Fibroblast of skin of left biceps (primary cell): ENCODE data around the gene NANOS1.
A peak's percentile ranks its signal among the peaks of the same experiment; 100 is the strongest.
"Not testable (repeated sequence)": the region's sequence is repeated elsewhere in the genome, so short reads cannot be mapped to it uniquely, and the experiment has no call there.

ENCODE experiments used
- DNase-seq, 2 experiments: peaks; one replicate each; pipeline ENCODE4 v3.0.0-alpha.2; 2013; ENCODE audit warnings: low read depth in 2 of 2

The NANOS1 gene

DNA sequence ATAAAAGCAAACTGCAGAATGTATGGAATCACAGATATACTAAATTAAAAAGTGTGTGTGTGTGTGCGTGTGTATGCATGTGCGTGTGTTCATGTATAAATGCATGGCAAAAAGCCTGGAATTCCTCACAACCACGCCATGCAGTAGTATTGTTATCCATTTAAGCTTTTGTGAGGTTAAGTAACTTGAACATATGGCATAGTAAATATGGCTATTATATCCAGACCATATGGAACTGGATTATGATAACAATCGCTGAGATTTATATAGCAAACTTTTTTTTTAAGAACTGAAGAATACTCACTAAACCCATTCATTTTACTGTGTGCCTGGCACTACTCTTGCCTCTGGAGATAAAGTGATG lies 22.3 kb upstream of the NANOS1 start:
- no peak for DNase-seq

DNA sequence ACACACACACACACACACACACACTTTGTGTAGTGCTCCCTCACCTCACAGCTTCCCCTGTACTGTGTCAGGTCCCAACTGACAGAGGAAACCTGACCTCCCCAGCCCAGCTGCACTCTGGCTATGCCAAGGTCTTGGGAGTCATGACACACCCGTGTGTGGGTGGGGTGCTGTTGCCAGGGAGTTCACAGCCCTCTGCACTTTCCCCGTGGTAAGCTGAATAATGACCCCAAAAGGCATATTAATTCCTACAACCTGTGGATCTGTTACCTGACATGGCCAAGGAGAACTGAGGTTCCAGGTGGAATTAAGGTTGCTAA lies 8.9 kb upstream of the NANOS1 start:
- DNase-seq: no peak

DNA sequence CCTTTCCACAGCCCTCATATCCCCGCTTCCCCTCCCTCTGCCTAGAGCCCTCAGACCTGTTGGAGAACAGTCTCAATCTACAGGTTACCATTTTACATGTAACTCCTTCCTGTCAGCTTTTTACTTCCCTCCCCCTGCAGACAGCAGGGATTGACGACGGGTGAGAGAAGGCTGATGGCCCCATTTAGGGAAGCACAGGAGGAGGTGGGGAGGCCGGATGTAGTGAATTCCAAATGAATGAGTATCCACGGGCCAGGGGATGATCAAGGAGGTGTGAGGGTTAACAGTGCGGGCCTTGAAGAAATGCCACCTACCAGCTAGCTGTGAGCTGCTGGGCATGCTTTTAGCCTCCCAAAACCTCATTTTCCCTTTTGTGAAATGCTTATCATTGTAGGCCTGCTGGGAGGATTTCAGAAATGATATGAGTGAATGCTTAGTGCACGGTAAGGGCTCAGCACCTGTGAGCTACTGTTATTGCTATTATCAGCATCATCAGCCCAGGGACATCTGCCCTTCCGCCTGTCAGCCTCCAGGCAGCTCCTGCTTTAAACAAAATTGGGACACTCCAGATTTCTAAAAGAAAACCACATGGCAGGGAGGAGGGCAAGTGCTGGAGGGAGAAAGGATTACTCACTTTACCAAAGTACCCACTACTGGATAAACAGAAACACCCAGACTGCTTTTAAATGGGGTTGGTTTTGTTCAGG lies 6.5 kb upstream of the NANOS1 start:
- DNase-seq: peak in 1 of 2 experiments; percentile 17

DNA sequence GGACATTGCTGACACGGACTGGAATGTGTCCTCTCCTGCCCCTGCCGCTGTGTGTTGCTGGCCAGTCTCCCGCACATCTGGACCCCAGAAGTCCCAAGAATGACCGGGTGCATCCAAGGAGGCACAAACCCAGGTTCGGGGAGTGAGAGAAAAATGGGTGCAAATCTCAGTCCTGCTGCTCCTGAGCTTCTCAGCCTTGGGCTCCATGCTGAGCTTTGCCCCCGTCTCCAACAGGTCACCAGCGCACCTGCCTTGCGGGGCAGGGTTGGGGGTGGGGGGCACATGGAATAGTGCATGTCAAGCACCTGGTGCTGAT lies 6.0 kb upstream of the NANOS1 start:
- DNase-seq: no peak

DNA sequence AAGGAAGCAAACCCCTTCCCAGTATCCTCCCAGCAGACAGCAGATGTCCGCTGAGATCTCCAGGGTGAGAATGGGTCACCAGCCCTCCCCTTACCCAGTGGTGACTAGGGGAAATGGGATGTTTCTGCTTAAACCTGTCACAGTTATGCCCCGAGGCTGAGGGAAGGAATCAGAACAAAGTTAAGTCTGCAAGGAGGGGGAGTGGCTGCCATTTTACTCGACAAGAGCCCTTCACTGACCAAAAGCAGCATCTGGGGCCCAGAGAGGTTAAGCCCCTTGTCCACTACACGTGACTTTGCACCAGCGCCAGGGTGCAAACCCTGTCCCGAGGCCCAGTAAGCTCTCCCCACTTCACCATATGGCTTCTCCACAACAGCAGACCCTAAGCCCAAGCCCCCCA lies 4.6 kb upstream of the NANOS1 start:
- no peak for DNase-seq

DNA sequence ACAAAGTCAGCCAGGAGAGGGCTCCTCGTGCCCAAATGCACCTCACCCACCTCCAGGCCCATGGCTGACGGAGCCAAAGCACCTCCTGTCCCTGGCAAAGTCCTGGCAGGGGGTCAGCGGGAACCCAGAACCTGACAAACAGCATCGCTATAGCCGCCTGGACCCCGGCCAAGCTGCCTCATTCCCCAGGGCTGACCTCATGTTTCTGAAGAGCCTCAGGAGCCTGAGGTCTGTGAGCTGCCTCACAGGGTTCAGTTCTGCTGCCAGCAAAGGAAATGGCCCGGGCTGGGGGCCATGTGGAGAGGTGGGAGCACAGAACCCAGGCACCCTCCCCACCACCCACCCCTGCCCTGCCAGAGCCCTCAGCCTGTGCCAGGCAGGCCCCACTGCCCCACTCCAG lies 4.2 kb upstream of the NANOS1 start:
- DNase-seq: peak in 1 of 2 experiments; percentile 20

DNA sequence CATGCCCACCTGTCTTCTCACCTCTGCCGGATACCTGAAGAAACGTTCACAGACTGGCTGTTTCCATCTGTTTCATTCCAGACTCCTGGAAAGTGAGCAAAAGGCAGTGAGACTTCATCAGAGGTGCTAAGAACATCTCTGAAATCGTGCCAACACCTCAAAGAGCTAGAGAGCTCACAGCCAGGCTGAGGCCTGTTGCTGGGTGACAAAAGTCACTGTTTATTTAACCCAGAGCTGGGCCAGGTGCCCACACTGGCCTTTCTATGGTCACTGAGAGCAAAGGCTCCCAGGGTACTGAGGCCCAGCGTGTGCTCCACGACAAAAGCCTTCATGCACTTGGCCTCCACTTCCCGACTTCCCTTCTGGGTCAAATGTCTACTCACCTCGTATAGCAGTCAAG lies 3.7 kb upstream of the NANOS1 start:
- DNase-seq: no peak

DNA sequence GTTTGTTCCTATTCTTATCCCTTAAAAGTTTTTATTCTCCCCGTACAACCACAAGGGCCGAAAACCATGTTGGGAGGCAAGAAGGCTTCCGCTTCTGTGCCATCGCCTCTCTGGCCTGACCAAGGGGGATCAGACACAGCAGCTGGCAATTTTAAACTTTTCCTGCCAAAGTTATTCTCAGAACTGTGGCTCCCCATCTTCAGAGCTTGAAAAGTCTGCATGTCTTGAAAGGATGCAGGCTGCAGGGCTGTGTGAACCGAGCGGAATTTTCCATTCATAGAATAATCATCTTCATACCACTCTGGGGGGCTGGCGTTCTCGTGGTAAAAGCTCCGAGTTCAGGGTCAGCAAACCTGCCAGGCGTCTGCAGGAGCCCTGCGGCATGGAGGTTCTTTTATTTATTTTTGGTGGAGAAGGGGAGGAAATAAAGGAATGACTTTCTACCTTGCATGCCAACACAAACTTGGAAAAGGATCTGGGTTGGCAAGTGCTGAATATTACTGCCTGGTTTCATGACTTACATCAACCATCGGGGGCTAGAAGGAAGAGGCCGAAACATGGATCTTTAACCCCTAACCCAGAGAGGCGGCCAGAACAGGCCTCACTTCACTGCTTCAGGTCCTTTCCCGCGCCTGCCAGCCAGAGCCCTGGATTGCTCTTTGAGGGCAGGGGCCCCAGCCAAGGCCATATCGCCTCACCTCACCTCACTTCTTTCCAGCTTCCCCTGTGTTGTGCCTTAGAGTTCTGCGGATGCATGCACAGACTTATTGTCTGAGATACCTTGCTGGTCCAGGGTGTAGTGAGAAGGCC lies 3.0 kb upstream of the NANOS1 start:
- no peak for DNase-seq

DNA sequence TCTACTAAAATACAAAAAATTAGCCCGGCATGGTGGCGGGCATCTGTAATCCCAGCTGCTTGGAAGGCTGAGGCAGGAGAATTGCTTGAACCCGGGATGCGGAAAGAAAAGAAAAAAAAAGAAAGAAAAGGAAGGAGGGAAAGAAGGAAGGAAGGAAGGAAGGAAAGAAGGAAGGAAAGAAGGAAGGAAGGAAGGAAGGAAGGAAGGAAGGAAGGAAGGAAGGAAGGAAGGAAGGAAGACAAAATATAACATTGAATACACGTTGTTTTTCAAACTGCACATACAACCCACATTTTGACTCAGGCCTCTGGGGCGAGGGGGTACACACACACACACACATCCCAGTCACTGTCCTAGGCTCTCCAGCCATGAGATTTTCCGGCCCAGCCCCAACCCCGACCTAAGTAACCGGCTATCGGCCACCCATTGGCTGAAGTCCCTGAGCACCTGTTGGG lies 1.0 kb upstream of the NANOS1 start:
- DNase-seq: not testable (repeated sequence)

DNA sequence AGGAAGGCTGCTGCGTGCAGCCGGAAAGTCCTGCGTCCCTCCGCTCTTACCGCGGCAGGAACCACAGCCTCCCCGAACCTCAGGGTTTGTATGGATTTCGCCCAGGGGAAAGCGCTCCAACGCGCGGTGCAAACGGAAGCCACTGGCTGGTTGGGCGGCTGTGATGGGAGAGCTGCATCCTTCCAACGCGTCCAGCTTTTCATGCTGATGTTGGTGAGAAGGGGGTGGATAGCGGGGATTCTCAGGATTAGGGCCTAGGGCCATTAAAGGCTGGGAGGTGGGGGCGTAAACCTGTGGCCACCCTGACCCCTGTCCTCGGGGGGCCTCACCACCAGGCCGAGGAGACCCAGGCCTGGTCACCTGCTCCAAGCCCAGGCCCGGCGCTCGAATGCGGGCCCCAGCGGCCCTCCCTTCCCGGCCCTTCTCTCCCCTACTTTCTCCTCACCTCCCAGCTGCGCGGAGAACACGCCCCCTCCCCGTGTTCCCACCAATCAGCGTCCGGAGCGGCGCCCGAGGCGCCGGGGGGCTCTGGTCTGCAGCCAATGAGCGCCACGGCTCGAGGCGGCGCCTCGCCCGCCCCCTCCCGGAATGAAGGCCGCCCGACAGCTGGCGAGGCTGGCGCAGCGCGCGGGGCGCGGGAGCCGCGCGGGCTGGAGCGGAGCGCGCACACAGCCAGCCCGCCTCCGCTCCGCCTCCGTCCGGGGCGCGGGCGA lies 458 bp upstream of the NANOS1 start:
- peak; percentile 56 for DNase-seq

DNA sequence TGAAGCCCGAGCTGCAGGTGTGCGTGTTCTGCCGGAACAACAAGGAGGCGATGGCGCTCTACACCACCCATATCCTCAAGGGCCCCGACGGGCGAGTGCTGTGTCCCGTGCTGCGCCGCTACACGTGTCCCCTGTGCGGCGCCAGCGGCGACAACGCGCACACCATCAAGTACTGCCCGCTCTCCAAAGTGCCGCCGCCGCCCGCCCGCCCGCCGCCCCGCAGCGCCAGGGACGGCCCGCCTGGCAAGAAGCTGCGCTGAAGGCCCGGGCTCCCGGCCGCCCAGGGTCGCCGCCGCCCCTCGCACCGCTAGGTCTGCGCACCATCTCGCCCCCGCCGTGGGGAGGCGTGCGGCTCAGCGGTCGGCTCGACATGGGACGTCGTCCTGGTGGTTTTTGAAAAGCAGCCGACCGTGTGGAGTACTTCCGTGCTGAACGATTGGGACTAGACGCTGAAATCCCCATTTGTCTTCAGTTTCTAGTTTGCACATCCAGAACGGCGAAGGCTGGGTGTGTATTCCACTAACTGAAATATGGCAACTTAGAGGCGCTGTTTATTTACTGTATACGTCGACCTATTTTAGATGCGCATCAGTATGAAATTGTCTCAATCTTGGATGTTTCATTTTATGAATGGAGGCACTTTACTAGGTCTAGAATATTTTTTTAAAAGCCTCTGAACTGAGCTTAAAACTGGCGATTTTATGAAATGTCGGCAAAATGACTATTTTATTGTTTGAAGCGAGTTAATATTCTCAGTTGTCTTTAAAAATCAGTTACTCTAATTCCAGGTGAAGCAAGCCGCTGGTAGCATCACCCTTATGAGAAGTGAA lies 1.1 kb downstream of the NANOS1 start:
- DNase-seq: no peak

DNA sequence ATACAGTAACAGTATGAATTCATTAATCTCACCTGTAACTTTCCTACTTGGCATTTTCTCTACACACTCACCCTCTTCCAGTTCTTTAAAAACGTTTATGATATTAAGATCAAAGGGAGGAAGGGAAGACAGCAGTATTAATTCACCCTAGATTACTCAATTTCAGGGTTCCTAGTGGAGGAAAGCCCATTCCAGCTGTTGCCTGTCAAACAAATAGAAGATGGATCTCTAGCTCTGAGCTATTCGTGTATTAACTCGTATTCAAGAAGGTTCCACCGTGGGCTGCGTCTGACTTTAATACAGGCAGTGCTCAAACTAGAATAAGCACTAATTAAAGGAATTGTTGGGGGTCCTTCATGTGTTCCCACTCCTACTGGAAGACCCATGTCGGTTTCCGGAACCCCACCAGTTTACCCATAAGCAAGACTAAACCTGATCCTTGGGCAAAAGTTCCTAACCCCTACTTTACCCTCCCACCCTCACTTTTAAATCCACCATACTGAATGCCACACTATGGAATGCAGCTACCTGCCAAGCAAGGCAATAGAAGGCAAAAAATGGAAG lies 2.1 kb downstream of the NANOS1 start:
- no peak for DNase-seq

DNA sequence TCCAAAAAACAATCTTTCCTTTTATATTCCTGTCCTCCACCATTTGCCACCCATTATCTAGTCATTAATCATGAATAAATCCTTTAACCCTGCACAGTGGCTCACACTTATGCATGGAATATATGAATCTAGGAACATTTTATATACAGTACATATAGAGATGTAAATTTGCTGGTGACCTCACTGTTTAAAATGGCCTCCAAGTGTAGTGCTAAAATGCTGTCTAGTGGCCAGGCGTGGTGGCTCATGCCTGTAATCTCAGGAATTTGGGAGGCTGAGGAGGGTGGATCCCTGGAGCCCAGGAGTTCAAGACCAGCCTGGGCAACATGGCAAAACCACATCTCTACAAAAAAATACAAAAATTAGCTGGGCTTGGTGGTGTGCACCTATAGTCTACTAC lies 9.6 kb downstream of the NANOS1 start:
- no peak for DNase-seq

DNA sequence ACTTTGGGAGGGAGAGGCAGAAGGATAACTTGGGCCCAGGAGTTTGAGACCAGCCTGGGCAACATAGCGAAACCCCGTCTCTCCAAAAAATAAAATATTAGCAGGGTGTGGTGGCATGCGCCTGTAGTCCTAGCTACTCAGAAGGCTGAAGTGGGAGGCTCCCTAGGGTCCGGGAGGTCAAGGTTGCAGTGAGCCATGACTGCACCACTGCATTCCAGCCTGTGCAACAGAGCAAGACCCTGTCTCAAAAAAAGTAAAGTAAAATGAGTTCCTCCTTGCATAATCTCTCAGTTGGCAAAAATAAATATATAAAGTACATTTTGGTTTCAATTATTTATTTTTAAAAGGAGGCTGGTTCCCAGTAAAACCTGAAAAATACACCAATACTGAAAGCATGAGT lies 11.8 kb downstream of the NANOS1 start:
- no peak for DNase-seq

DNA sequence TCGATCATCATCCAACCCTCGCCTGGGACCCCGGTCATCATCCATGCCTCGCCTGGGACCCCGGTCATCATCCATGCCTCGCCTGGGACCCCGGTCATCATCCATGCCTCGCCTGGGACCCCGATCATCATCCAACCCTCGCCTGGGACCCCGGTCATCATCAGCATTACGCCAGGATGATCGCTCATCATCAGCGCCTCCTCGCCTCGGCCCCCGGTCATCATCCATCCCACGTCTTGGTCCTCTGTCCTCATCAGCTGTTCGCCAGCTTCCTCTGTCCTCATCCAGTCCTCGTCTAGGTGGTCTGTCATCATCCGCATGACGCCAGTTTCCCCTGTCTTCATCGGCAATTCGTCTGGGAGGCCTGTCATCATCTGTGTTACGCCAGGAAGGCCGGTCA lies 12.7 kb downstream of the NANOS1 start:
- no peak for DNase-seq

DNA sequence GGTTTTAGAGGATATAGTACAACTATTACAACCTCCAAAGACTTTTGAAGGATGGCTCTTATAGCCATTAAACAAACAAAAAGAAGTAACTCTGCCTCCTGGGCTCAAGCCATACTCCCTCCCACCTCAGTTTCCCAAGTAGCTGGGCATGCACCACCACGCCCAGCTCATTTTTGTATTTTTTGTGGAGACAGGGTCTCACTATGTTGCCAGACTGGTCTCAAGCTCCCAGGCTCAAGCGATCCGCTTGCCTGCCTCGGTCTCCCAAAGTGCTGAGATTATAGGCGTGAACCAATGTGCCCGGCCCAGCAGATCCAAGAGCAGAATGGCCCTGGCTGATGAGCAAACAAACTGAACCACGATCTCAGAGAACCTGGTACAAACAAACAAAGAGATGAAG lies 16.0 kb downstream of the NANOS1 start:
- DNase-seq: no peak

DNA sequence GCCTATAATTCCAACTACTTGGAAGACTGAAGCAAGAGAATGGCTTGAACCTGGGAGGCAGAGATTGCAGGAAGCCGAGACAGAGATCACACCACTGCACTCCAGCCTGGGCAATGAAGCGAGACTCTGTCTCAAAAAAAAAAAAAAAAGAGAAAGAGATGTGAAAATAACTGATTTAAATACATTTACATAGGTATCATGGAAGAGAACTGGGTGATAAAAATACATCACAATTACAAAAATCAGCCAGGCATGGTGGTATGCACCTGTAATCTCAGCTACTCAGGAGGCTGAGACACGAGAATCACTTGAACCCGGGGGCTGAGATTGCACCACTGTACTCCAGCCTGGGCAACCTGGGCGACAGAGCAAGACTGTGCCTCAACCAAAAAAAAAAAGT lies 19.8 kb downstream of the NANOS1 start:
- DNase-seq: no peak

DNA sequence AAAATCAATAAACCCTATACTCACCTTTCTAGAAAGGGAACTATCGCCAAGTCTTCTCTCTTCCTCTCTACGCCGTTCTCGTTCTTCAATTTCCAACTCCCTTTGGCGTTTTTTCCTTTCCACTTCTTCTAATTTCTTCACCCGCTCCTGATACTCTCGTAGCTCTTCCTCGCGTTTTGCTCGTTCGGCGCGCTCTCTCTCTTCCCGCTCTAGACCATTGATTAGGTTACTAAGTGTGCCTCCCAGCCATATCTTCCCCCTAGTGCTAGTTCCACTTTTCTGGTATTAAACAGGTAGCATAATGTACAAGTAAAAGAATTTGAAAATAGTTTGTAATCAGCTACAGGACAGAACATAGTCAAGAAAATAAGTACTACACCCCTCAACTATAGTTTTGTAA lies 20.3 kb downstream of the NANOS1 start:
- DNase-seq: no peak

DNA sequence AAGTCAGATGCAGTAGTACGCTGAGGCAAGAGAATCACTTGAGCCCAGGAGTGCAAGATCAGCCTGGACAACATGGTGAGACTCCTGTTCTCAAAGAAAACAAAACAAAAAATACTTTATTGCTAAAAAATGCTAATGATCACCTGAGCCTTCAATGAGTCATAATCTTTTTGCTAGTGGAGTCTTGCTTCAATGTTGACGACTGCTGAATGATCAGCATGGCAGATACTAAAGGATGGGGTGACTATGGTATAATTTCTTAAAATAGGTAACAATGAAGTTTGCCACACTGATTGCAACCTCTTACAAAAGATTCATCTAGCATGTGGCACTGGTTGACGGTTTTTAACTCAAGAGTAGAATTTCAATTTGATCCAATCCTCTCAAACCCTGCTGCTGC lies 22.3 kb downstream of the NANOS1 start:
- no peak for DNase-seq

DNA sequence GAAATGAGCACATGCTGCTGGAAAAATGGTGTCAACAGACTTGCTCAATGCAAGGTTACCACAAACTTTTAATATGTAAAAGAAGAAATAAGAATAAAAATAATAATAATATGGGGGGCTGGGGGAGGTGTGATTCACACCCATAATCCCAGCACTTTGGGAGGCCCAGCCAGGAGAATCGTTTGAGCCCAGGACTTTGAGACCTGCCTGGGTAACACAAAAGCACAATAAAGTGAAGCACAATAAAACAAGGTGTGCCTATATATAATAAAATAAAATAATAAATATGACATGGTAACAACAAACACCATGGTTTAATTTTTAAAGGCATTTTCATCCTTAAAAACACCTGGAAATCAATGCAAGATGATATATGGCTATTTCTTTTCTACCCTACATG lies 26.0 kb downstream of the NANOS1 start:
- DNase-seq: no peak

DNA sequence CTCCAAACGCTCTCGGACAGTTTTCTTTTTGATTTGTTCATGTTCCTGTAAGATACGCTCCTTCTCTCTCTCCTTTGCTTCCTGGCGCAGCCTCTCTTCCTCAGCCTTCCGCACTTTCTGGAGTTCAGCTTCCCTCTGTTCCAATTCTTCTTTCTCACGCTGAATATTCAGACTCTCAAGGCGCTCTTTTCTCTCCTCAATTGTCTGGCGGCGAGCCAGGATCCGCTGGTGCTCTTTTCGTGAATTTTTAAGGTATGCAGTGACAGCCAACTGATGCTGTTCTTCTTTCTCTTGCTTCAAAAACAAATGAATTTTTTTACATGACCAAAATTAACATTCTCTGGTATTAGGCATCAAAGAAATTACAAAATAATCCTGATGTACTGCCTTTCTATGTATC lies 28.5 kb downstream of the NANOS1 start:
- DNase-seq: no peak

DNA sequence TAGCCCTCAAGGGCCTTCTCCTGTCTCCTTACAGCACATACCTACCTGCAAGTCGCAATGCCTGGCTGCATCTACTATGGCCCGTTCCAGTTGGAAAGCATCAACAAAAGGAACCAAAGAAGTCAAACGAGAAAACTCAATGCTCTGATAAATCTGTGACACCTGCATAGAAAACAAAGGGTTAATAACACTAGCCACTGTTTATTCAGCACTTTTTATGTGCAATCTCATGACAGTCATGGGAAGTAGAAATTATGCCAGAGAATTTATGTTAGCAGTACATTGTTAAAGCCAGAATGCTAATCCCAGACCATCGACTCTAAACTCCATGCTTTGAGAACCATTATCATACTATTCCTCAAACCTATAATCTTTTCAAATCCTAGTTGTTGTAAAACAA lies 30.0 kb downstream of the NANOS1 start:
- no peak for DNase-seq
